Astrocyte of the spinal cord (primary cell): ENCODE results near the gene UMODL1.

Source experiments
- DNase-seq: peaks from one replicate; pipeline ENCODE4 v3.0.0; 2011; ENCODE audit warnings: low read depth, low spot score
- H3K4me3 ChIP-seq: 2 replicates; pipeline ENCODE4 v1.5.1; 2011; ENCODE audit warnings: low read depth, mild to moderate bottlenecking, low read length, moderate library complexity
- CTCF ChIP-seq: IDR thresholded peaks from 2 replicates; pipeline ENCODE4 v1.5.1; 2012; ENCODE audit warnings: low read depth, mild to moderate bottlenecking, low read length, inconsistent platforms
- in situ Hi-C: cut with HindIII; loops from 2 replicates; pipeline ENCODE4 v1.10.0; 2017; ENCODE audit warnings: low sequenced_read_pairs

Gene UMODL1

GRCh38 chr21:42141643-42142042 is 70.5 kb downstream of the UMODL1 start:
- no peak for DNase-seq
- no peak for TF ChIP-seq CTCF
- H3K4me3 ChIP-seq, result no peak overlapping the region
- in situ Hi-C loops, result no loop called here

GRCh38 chr21:42142141-42142540 is 71.0 kb downstream of the UMODL1 start:
- no peak for TF ChIP-seq CTCF
- H3K4me3 ChIP-seq, result no peak overlapping the region
- DNase-seq, result no peak
- in situ Hi-C loops, result no loop called here

- H3K4me3 ChIP-seq, result no peak overlapping the region
- in situ Hi-C loops, result no loop called here
- no peak for DNase-seq
- no peak for TF ChIP-seq CTCF
These were observed 71.5 kb downstream of the UMODL1 start for GRCh38 chr21:42142627-42143026.

- no peak overlapping the region for H3K4me3 ChIP-seq
- no peak for DNase-seq
- in situ Hi-C loops, result no loop called here
- no peak for TF ChIP-seq CTCF
These were observed 72.0 kb downstream of the UMODL1 start for GRCh38 chr21:42143111-42143510.

GRCh38 chr21:42144221-42144620 is 73.1 kb downstream of the UMODL1 start:
- no peak for TF ChIP-seq CTCF
- no peak overlapping the region for H3K4me3 ChIP-seq
- in situ Hi-C loops, result no loop called here
- DNase-seq, result no peak

- H3K4me3 ChIP-seq, result no peak overlapping the region
- no peak for TF ChIP-seq CTCF
- DNase-seq, result no peak
These were observed 73.8 kb downstream of the UMODL1 start for GRCh38 chr21:42144679-42145568.

More at GRCh38 chr21:42144679-42145568, 73.8 kb downstream of the UMODL1 start:
- in situ Hi-C loops, result no loop called here
